ENCODE measurements around the gene SCNN1A. TPM values are rescaled to one million over a fixed set of nuclear protein-coding genes. Genes with fewer than 3 reads are reported as not detected.
"Not testable (repeated sequence)": the region's sequence is repeated elsewhere in the genome, so short reads cannot be mapped to it uniquely, and the experiment has no call there.

Gene SCNN1A
- total and polyA plus RNA-seq, 4 experiments from 2014 or later: 0.24 to 1.3 (median 0.60) TPM

DNA sequence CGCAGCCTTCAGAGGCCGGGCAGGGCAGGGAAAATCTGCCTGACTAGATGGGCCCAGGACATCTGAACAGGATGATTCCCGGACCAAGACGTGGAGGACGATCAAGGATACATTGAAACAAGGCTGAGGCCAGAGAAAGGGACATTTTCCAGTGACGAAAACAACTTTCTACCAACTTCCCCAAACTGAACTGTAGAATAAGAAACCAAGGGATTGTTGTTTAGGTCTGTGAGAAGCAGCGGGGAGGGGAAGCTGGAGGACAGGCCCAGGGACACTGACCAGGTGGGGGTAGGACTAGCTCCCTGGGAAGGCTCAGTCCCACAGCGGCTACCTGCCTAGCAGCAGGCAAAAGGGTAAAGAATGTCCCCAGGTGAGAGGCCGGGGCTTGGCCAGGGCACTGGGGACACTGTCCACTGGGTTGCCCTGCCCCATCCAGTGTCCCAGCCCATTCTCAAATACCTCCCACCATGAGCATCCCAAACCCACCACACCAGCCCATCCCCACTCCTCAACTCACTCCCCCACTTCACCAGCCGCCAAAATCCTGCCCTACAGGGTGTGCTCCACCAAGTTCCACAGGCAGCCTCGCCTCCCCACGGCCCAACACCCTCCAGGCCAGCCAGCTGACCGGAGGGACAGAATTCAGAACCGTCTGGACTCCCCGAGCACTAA lies 34.5 kb downstream of the SCNN1A start:
- Mint-ChIP-seq H3K4me1 (peaks cover 26 to 35% (median 31%) of the 10 kb centered on the region in 4 donors), H3K9me3 (no peaks in the 10 kb centered on the region), H3K27ac (no peak overlapping the region), H3K4me3 (no peak overlapping the region), H3K27me3 (no peaks in the 10 kb centered on the region), H3K36me3 (peaks cover 0 to 11% of the 10 kb centered on the region in 2 donors)
- Histone ChIP-seq H3K4me1 (ENCODE audit: insufficient read depth, low read length) (peaks cover 74% of the 10 kb centered on the region), H3K27me3 (ENCODE audit: insufficient read depth, low read length) (no peaks in the 10 kb centered on the region), H3K9me3 (ENCODE audit: control insufficient read depth in 1 of 2, low read length in 2 of 2) (no peaks in the 10 kb centered on the region), H3K36me3 (ENCODE audit: insufficient read depth, low read length) (no peaks in the 10 kb centered on the region), H3K4me3 (ENCODE audit: low read length in 2 of 2) (peak overlapping the region; percentile 87 to 97), H3K27ac (ENCODE audit: low read depth, low read length) (peak overlapping the region; percentile 92)
- CTCF ChIA-PET (ENCODE audit: partially characterized antibody): interaction anchor here (1.6 to 9.7 kb wide), 3 partner anchors 12 to 125 kb away, joined by 4 to 155 read pairs (median 30); no protein-coding TSS in a partner anchor
- POLR2A ChIA-PET (ENCODE audit: partially characterized antibody): interaction anchor here (0.8 to 15.2 kb wide), 16 partner anchors 8 to 195 kb away, joined by 3 to 250 read pairs (median 8); partner anchors contain the start of genes CD27, TAPBPL and VAMP1
- intact Hi-C loops (cut with micrococcal nuclease): no loop called here
- DNase-seq: no peak

DNA sequence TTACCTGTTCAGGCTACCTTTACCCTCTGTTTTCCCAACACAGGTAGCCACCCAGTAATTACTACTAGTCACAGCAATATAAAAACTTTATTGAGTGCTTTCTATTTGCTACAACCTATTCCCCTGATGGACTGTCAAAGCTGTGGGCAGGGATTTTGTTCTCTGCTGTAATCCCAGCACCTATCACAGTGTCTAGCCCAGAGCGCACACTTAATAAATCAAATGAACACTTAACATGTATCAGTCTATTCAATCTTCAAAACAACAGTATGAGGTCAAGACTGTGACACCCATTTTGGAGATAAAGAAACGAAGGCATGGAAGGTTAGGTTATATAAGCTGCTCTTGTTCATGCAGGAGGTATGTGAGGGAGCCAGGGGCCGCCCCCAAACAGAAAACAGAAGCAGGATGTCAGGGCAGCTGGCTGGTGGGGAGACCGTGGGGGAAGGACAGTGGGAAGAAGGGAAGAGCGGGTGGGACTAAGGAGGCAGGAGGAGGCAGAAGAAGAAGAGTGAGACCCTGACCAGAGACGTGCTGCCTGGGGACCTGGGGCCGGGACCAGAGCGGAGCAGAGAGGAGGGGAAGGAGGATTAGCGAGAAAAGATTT lies 35.2 kb downstream of the SCNN1A start:
- H3K9me3 ChIP-seq (ENCODE audit: control insufficient read depth in 1 of 2, low read length in 2 of 2): no peaks in the 10 kb centered on the region
- DNase-seq: peak in 4 of 5 donors; percentile 40 to 55 (median 44)
- Mint-ChIP-seq H3K36me3 (peaks cover 2 to 19% of the 10 kb centered on the region in 2 donors), H3K27ac (no peak overlapping the region), H3K27me3 (no peaks in the 10 kb centered on the region), H3K4me1 (peaks cover 25 to 35% (median 27%) of the 10 kb centered on the region in 4 donors), H3K4me3 (no peak overlapping the region), H3K9me3 (no peaks in the 10 kb centered on the region)
- no peaks in the 10 kb centered on the region for H3K36me3 ChIP-seq (ENCODE audit: insufficient read depth, low read length)
- H3K4me3 ChIP-seq (ENCODE audit: low read length in 2 of 2): peak overlapping the region; percentile 87 to 97
- no peaks in the 10 kb centered on the region for H3K27me3 ChIP-seq (ENCODE audit: insufficient read depth, low read length)
- H3K27ac ChIP-seq (ENCODE audit: low read depth, low read length): peak overlapping the region; percentile 92
- intact Hi-C loops (cut with micrococcal nuclease): no loop called here
- POLR2A ChIA-PET (ENCODE audit: partially characterized antibody): interaction anchor here (0.8 to 15.2 kb wide), 20 partner anchors 9 to 349 kb away, joined by 3 to 250 read pairs (median 8); partner anchors contain the start of genes CD27, TAPBPL, VAMP1 and ZNF384
- CTCF ChIA-PET (ENCODE audit: partially characterized antibody): interaction anchor here (0.6 to 9.7 kb wide), 10 partner anchors 18 to 512 kb away, joined by 3 to 155 read pairs (median 6); partner anchors contain the start of genes USP5 and VAMP1
- H3K4me1 ChIP-seq (ENCODE audit: insufficient read depth, low read length): peaks cover 74% of the 10 kb centered on the region

DNA sequence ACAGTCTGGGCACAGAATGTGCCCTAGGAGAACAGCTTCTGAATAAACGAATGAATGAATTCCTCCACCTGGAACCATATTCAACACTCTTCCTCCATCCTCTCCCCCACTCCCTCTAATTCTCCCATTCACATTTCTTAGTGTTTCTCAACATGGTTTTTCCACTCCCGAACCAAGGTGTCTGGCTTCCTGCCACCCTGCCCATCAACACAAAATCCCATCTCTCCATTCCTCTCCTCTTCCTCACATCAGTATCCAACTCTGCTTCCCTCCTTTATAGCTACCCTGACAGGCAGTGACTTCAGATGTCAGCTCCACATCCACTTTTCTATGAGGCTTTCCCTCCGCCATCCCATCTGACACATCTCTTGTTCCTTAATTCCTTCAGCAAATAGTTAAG lies 36.4 kb downstream of the SCNN1A start:
- no peaks in the 10 kb centered on the region for H3K9me3 Mint-ChIP-seq
- Histone ChIP-seq H3K9me3 (ENCODE audit: control insufficient read depth in 1 of 2, low read length in 2 of 2) (no peaks in the 10 kb centered on the region), H3K4me1 (ENCODE audit: insufficient read depth, low read length) (peaks cover 82% of the 10 kb centered on the region), H3K27me3 (ENCODE audit: insufficient read depth, low read length) (no peaks in the 10 kb centered on the region), H3K36me3 (ENCODE audit: insufficient read depth, low read length) (peaks cover 11% of the 10 kb centered on the region), H3K4me3 (ENCODE audit: low read length in 2 of 2) (peak overlapping the region; percentile 87 to 97), H3K27ac (ENCODE audit: low read depth, low read length) (peak overlapping the region; percentile 92)
- H3K4me3 Mint-ChIP-seq: no peak overlapping the region
- peaks cover 22 to 44% (median 33%) of the 10 kb centered on the region in 4 donors for H3K4me1 Mint-ChIP-seq
- DNase-seq: no peak
- ChIA-PET CTCF (ENCODE audit: partially characterized antibody) (interaction anchor here (1.1 to 9.7 kb wide), 9 partner anchors 9 to 513 kb away, joined by 3 to 155 read pairs (median 7); partner anchors contain the start of genes USP5 and VAMP1), POLR2A (ENCODE audit: partially characterized antibody) (interaction anchor here (0.6 to 15.2 kb wide), 22 partner anchors 9 to 350 kb away, joined by 3 to 250 read pairs (median 8); partner anchors contain the start of genes CD27, GAPDH, MRPL51 and TAPBPL)
- H3K27ac Mint-ChIP-seq: no peak overlapping the region
- peaks cover 6 to 27% of the 10 kb centered on the region in 2 donors for H3K36me3 Mint-ChIP-seq
- H3K27me3 Mint-ChIP-seq: no peaks in the 10 kb centered on the region
- intact Hi-C loops (cut with micrococcal nuclease): loop anchor here (5.0 kb wide), 1 partner anchor 218 kb away; the partner anchor contains the start of gene IFFO1

DNA sequence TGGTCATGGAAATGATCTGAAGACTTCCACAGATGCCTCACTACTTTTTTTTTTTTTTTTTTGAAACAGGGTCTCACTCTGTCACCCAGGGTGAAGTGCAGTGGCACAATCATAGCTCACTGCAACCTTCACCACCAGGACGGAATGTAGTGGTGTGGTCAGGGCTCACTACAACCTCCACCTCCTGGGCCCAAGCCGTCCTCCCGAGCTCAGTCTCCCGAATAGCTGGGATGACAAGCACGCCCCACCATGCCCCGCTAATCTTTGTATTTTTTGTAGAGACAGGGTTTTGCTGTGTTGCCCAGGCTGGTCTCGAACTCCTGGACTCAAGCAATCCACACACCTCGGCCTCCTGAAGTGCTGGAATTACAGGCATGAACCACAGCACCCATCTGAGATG lies 36.8 kb downstream of the SCNN1A start:
- peaks cover 20 to 45% (median 37%) of the 10 kb centered on the region in 4 donors for H3K4me1 Mint-ChIP-seq

DNA sequence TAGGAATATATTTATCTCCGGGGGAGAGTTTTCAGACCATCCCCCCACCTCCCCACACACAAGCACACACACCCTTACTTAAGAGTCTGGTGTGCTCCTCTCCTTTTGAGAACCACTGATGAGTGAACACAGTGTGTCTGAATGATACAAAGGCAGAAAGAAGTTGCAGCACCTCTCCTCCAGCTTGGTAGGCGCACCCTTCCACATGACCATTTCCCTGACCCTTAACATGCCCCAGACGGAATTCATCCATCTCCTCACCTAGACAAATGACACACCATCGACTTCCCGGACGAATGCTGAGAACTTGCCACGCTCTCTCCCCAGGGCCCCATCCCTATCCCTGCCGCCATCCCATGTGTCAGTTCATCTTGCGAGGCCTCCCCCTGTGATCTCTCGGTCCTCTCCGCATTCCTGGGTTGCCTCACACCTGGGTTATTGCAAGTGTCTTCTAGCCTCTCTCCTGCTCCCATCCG lies 37.4 kb downstream of the SCNN1A start:
- peaks cover 15 to 45% (median 37%) of the 10 kb centered on the region in 4 donors for H3K4me1 Mint-ChIP-seq
- H3K36me3 ChIP-seq (ENCODE audit: insufficient read depth, low read length): peaks cover 21% of the 10 kb centered on the region
- intact Hi-C loops (cut with micrococcal nuclease): loop anchor here (2.0 to 5.0 kb wide), 2 partner anchors 133 to 219 kb away; partner anchors contain the start of genes IFFO1 and VAMP1
- H3K9me3 ChIP-seq (ENCODE audit: control insufficient read depth in 1 of 2, low read length in 2 of 2): no peaks in the 10 kb centered on the region
- no peak overlapping the region for H3K27ac Mint-ChIP-seq
- no peaks in the 10 kb centered on the region for H3K27me3 Mint-ChIP-seq
- CTCF ChIA-PET (ENCODE audit: partially characterized antibody): interaction anchor here (2.5 to 9.7 kb wide), 7 partner anchors 15 to 199 kb away, joined by 12 to 268 read pairs (median 49); no protein-coding TSS in a partner anchor
- POLR2A ChIA-PET (ENCODE audit: partially characterized antibody): interaction anchor here (1.8 to 15.2 kb wide), 12 partner anchors 8 to 197 kb away, joined by 4 to 250 read pairs (median 20); partner anchors contain the start of genes GAPDH and VAMP1
- peak overlapping the region in 1 of 2 donors; percentile 61 for H3K4me3 ChIP-seq (ENCODE audit: low read length in 2 of 2)
- no peaks in the 10 kb centered on the region for H3K27me3 ChIP-seq (ENCODE audit: insufficient read depth, low read length)
- DNase-seq: no peak
- peaks cover 82% of the 10 kb centered on the region for H3K4me1 ChIP-seq (ENCODE audit: insufficient read depth, low read length)
- H3K9me3 Mint-ChIP-seq: no peaks in the 10 kb centered on the region
- H3K4me3 Mint-ChIP-seq: no peak overlapping the region
- peaks cover 15 to 36% of the 10 kb centered on the region in 2 donors for H3K36me3 Mint-ChIP-seq
- peak overlapping the region; percentile 92 for H3K27ac ChIP-seq (ENCODE audit: low read depth, low read length)

More for the DNA sequence above, 36.8 kb downstream of the SCNN1A start:
- peak overlapping the region; percentile 92 for H3K27ac ChIP-seq (ENCODE audit: low read depth, low read length)
- H3K27me3 Mint-ChIP-seq; H3K27me3 ChIP-seq (ENCODE audit: insufficient read depth, low read length); DNase-seq; H3K4me3 Mint-ChIP-seq; H3K9me3 ChIP-seq (ENCODE audit: control insufficient read depth in 1 of 2, low read length in 2 of 2); H3K27ac Mint-ChIP-seq; H3K9me3 Mint-ChIP-seq: not testable (repeated sequence)
- H3K4me3 ChIP-seq (ENCODE audit: low read length in 2 of 2): peak overlapping the region in 1 of 2 donors; percentile 87
- peaks cover 16% of the 10 kb centered on the region for H3K36me3 ChIP-seq (ENCODE audit: insufficient read depth, low read length)
- peaks cover 82% of the 10 kb centered on the region for H3K4me1 ChIP-seq (ENCODE audit: insufficient read depth, low read length)
- peaks cover 10 to 31% of the 10 kb centered on the region in 2 donors for H3K36me3 Mint-ChIP-seq
- intact Hi-C loops (cut with micrococcal nuclease): loop anchor here (5.0 kb wide), 1 partner anchor 219 kb away; the partner anchor contains the start of gene IFFO1
- ChIA-PET POLR2A (ENCODE audit: partially characterized antibody) (interaction anchor here (1.2 to 15.2 kb wide), 16 partner anchors 8 to 351 kb away, joined by 3 to 250 read pairs (median 9); partner anchors contain the start of genes CD27, GAPDH, MRPL51 and TAPBPL), CTCF (ENCODE audit: partially characterized antibody) (interaction anchor here (1.1 to 9.7 kb wide), 7 partner anchors 10 to 514 kb away, joined by 3 to 155 read pairs (median 12); partner anchors contain the start of gene USP5)

DNA sequence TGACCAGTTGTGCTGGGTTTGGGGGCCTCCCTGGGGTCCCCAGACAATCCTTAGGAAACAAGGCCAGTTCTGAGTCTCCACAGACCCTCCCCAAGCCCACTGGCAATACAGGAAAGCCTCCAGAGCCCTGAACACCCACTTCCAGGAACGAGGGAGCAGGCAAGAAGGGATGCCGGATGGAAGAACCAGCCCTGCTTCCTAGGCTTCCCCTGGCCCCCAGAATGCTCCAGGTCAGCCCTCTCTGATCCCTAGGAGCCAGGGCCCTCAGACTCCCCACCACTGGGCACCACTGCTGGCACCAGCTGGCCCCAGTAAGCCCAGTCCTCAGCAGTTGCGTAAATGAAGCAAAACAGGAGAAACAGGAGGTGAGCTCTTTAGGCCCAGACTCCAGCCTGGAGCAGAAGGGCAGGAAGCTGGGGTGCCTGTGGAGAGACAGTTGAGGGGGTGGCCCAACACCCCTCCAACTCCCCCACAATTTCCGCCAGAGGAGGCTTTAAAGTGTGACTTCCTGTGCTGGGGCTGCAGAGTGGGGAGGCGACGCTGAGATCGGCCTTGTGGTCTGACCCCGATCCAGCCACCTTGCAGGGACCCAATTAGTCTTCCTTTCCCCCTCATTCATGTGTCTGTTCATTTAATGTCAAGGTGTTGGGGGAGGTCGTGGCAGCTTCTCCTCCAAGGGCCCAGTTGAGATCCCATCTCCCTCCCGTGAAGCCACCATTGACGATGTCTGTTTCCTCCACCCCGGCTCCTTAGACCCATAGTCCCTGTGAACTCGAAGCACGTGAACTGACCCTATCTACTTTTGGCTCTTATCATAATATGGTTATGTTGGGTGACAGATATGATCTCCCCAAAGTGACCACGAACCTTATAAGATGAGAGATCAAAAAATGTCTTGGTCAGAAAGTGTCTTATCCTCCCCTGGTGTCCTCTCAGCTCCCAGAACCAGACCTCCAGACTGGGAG lies 38.2 kb downstream of the SCNN1A start:
- Mint-ChIP-seq H3K27me3 (no peaks in the 10 kb centered on the region), H3K27ac (peak overlapping the region in 1 of 7 donors; percentile 96), H3K9me3 (no peaks in the 10 kb centered on the region), H3K4me1 (peaks cover 6 to 44% (median 34%) of the 10 kb centered on the region in 4 donors), H3K4me3 (no peak overlapping the region), H3K36me3 (peaks cover 24 to 42% of the 10 kb centered on the region in 2 donors)
- Histone ChIP-seq H3K27me3 (ENCODE audit: insufficient read depth, low read length) (no peaks in the 10 kb centered on the region), H3K9me3 (ENCODE audit: control insufficient read depth in 1 of 2, low read length in 2 of 2) (no peaks in the 10 kb centered on the region), H3K4me3 (ENCODE audit: low read length in 2 of 2) (peak overlapping the region; percentile 33 to 61), H3K36me3 (ENCODE audit: insufficient read depth, low read length) (peaks cover 29% of the 10 kb centered on the region), H3K27ac (ENCODE audit: low read depth, low read length) (peak overlapping the region; percentile 92), H3K4me1 (ENCODE audit: insufficient read depth, low read length) (peaks cover 82% of the 10 kb centered on the region)
- POLR2A ChIA-PET (ENCODE audit: partially characterized antibody): interaction anchor here (0.9 to 15.2 kb wide), 20 partner anchors 9 to 606 kb away, joined by 3 to 250 read pairs (median 10); partner anchors contain the start of genes C12orf57, CD27, GAPDH and MRPL51
- peak; percentile 72 to 84 (median 75) for DNase-seq
- intact Hi-C loops (cut with micrococcal nuclease): loop anchor here (2.0 to 5.0 kb wide), 2 partner anchors 134 to 220 kb away; partner anchors contain the start of genes IFFO1 and VAMP1
- CTCF ChIA-PET (ENCODE audit: partially characterized antibody): interaction anchor here (0.7 to 9.5 kb wide), 18 partner anchors 8 to 201 kb away, joined by 3 to 268 read pairs (median 16); partner anchors contain the start of genes GAPDH and TAPBPL
